Measurements from ENCODE around the gene C3orf52. TPM values are rescaled to one million over a fixed set of nuclear protein-coding genes. Genes with fewer than 3 reads are reported as not detected.

C3orf52 gene
- total and polyA plus RNA-seq, 10 of the 15 experiments (the other 5 are each of a cell fraction or from before 2014, with no cell fraction given), result 0.15 to 1.9 (median 0.73) TPM

DNA sequence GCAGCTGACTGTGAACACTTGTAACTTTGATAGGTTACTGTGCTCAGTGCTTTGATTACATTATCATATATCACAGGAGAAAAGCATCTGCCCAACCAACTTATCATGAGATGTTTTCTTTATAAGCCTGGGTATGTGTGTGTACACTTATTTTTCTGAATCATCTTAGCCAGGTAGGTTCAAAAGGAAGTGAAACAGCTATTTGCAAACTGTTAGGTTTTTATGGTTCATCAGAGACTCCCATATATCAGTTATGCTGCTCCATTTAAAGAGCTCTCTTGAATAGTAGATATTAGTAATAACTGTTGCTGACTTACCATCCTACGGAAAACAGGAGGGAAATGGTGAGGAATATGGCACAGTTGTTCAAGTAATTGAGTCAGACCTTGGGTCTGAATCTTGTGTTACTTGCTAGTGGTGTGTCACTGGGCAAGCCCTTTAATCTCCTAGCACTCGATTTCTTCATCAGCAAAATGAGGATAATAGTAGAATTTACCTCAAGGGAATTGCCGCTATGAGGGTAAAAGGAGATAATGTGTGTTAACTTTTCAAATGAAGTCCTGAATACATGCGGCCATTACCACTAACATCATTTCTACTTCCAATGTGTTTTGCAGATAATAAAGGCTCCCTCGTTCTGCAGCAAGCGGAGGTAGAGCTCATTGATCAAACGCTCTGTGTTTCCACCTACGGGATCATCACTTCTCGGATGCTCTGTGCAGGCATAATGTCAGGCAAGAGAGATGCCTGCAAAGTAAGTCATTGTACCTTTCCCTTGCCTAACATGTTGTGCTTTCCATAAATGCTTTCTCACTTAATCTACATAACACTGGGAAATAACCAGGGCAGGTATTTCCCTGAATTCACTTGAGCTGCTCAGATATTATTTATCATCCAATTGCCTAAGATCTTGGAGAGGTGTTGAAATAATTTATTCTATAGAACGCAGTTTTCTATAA, 7.8 kb upstream of the C3orf52 start:
- TF ChIP-seq ASH2L (IDR thresholded peaks at IDR 0.05; ENCODE audit: borderline replicate concordance, low read depth), result no peak
- peak; percentile 26; the same call in 1 of the 2 replicates for TF ChIP-seq SPI1 (IDR thresholded peaks at IDR 0.05; ENCODE audit: borderline replicate concordance, insufficient read depth, low read depth, low read length)
- Histone ChIP-seq H2AFZ (ENCODE audit: control insufficient read depth, low read depth, low read length) (no peak overlapping the region), H3K9me3 (replicated peaks; ENCODE audit: control insufficient read depth, insufficient read depth, low read length) (no peaks in the 10 kb centered on the region), H3K4me2 (ENCODE audit: control insufficient read depth, insufficient read depth) (no peak overlapping the region), H3K9ac (ENCODE audit: control insufficient read depth, insufficient read depth, low read length) (no peak overlapping the region), H4K20me1 (ENCODE audit: control insufficient read depth, insufficient read depth) (no peaks in the 10 kb centered on the region), H3K36me3 (ENCODE audit: control insufficient read depth in 2 of 2, insufficient read depth in 2 of 2, low read length in 1 of 2) (no peaks in the 10 kb centered on the region), H3K27ac (ENCODE audit: control insufficient read depth, insufficient read depth) (no peak overlapping the region), H3K4me3 (no peak overlapping the region), H3K27me3 (replicated peaks in 1 of 2; ENCODE audit: control insufficient read depth in 2 of 2, insufficient read depth in 2 of 2, low read length in 1 of 2) (no peaks in the 10 kb centered on the region), H3K79me2 (ENCODE audit: control insufficient read depth, insufficient read depth, low read length) (no peaks in the 10 kb centered on the region), H3K4me1 (ENCODE audit: control insufficient read depth, insufficient read depth, low read length) (peaks cover 4% of the 10 kb centered on the region; the same call in 1 of the 2 replicates)
- POLR2A ChIA-PET, result no interaction called here
- RAD21 ChIA-PET (ENCODE audit: unreplicated experiment), result interaction anchor here (0.9 to 1.5 kb wide), 3 partner anchors 35 to 65 kb away, joined by 3 read pairs; no protein-coding TSS in a partner anchor
- in situ Hi-C loops (cut with MboI) (no loop called here), intact Hi-C loops (cut with micrococcal nuclease; ENCODE audit: unreplicated experiment) (no loop called here)
- SMC1A ChIA-PET (ENCODE audit: uncharacterized antibody, unreplicated experiment), result interaction anchor here (0.7 to 1.3 kb wide), 5 partner anchors 10 to 34 kb away, joined by 3 read pairs; no protein-coding TSS in a partner anchor
- WGBS (ENCODE audit: insufficient coverage, insufficient replicate concordance, low lambda C conversion rate, missing lambda C conversion rate), result 64% methylated on average over 10 of the region's 10 CpGs
- DNase-seq (ENCODE audit: low read depth, low spot score) (no peak), FAIRE-seq (no peak), ATAC-seq (peak; percentile 51; the same call in 2 of the 3 replicates)
- BruUV-seq (replicated peaks), result no TSS peak
- CTCF ChIA-PET, result interaction anchor here (1.0 to 2.2 kb wide), 3 partner anchors 33 to 65 kb away, joined by 3 to 8 read pairs (median 4); no protein-coding TSS in a partner anchor

GRCh38 chr3:112083239-112083638, 3.0 kb upstream of the C3orf52 start:
- H3K9me3 ChIP-seq (replicated peaks; ENCODE audit: control insufficient read depth, insufficient read depth, low read length), result no peaks in the 10 kb centered on the region
- in situ Hi-C loops (cut with MboI) (no loop called here), intact Hi-C loops (cut with micrococcal nuclease; ENCODE audit: unreplicated experiment) (no loop called here)
- H2AFZ ChIP-seq (ENCODE audit: control insufficient read depth, low read depth, low read length), result no peak overlapping the region
- SMC1A ChIA-PET (ENCODE audit: uncharacterized antibody, unreplicated experiment), result no interaction called here
- H3K9ac ChIP-seq (ENCODE audit: control insufficient read depth, insufficient read depth, low read length), result no peak overlapping the region
- no peaks in the 10 kb centered on the region for H3K79me2 ChIP-seq (ENCODE audit: control insufficient read depth, insufficient read depth, low read length)
- H3K4me1 ChIP-seq (ENCODE audit: control insufficient read depth, insufficient read depth, low read length), result no peaks in the 10 kb centered on the region; the same call in 1 of the 2 replicates
- H3K4me3 ChIP-seq, result no peak overlapping the region
- peaks cover 7 to 12% of the 10 kb centered on the region in 2 experiments for H3K27me3 ChIP-seq (replicated peaks in 1 of 2; ENCODE audit: control insufficient read depth in 2 of 2, insufficient read depth in 2 of 2, low read length in 1 of 2)
- CTCF ChIA-PET, result no interaction called here
- no peak overlapping the region for H3K27ac ChIP-seq (ENCODE audit: control insufficient read depth, insufficient read depth)
- FAIRE-seq (no peak), ATAC-seq (no peak), DNase-seq (ENCODE audit: low read depth, low spot score) (no peak)
- POLR2A ChIA-PET, result no interaction called here
- no peaks in the 10 kb centered on the region for H3K36me3 ChIP-seq (ENCODE audit: control insufficient read depth in 2 of 2, insufficient read depth in 2 of 2, low read length in 1 of 2)
- H3K4me2 ChIP-seq (ENCODE audit: control insufficient read depth, insufficient read depth), result no peak overlapping the region
- no peaks in the 10 kb centered on the region for H4K20me1 ChIP-seq (ENCODE audit: control insufficient read depth, insufficient read depth)
- no TSS peak for BruUV-seq (replicated peaks)
- RAD21 ChIA-PET (ENCODE audit: unreplicated experiment), result no interaction called here
- TF ChIP-seq CBX3 (IDR thresholded peaks at IDR 0.05; ENCODE audit: borderline replicate concordance, low read depth) (no peak), RUNX3 (IDR thresholded peaks at IDR 0.05; ENCODE audit: low read length) (no peak), IRF4 (IDR thresholded peaks at IDR 0.05; ENCODE audit: low read depth, low read length) (no peak)
- WGBS (ENCODE audit: insufficient coverage, insufficient replicate concordance, low lambda C conversion rate, missing lambda C conversion rate), result 66% methylated on average over 4 of the region's 4 CpGs
